Heart left ventricle (tissue), 13 donors: ENCODE results near the gene CNDP2.

Source experiments
- POLR2A ChIP-seq, 2 donors: fragments of 450-650 bp; IDR thresholded peaks; one replicate each; pipeline ENCODE4 v1.6.1; 2017; ENCODE audit warnings: antibody characterized with exemption in 2 of 2, mild to moderate bottlenecking in 2 of 2, moderate library complexity in 2 of 2
- TF ChIP-seq, protein P1 (sequence below), 12 donors: fragments of 200-600 bp; sonication (generic) in 4 of 12; IDR thresholded peaks; one replicate each; pipeline versions ENCODE4 v1.5.0 to v1.8.0; 2018 to 2022; ENCODE audit warnings: antibody characterized with exemption in 12 of 12, mild to moderate bottlenecking in 5 of 12
- donor health status: ischemic (EF 13 %, LVEDD 7.1; RV severe dilation, severe dysfunction).
- donor health status: DM: no; HTN: yes; CAD: no.
- donor health status: DM: no; HTN: no; CAD: no.
- donor health status: ischemic (EF 25% LVEDD 6.9; RV normal size, moderate dysfunction).
- donor health status: ischemic (EF 25% LVEDD 5.7; RV mildly dilated, moderate dysfunction).
- donor health status: ischemic (EF 35%, LVEDD 5.7; RV mildly dilated, moderate dysfunction).
- donor health status: nonischemic (EF 11% LVEDD 7.7; RV severe dilation, severe dysfunction).
- donor health status: DM: yes; HTN: yes; CAD: no.
- donor health status: PGD.
- donor health status: ischemic (EF 29% LVEDD 5.4; RV normal size, mild dysfunction).
- donor health status: nonischemic (EF 23%, LVEDD 6.1; RV moderate dilation, normal function).

GRCh38 chr18:74541703-74542555 is 45.8 kb downstream of the CNDP2 start:
- TF ChIP-seq, protein P1, sequence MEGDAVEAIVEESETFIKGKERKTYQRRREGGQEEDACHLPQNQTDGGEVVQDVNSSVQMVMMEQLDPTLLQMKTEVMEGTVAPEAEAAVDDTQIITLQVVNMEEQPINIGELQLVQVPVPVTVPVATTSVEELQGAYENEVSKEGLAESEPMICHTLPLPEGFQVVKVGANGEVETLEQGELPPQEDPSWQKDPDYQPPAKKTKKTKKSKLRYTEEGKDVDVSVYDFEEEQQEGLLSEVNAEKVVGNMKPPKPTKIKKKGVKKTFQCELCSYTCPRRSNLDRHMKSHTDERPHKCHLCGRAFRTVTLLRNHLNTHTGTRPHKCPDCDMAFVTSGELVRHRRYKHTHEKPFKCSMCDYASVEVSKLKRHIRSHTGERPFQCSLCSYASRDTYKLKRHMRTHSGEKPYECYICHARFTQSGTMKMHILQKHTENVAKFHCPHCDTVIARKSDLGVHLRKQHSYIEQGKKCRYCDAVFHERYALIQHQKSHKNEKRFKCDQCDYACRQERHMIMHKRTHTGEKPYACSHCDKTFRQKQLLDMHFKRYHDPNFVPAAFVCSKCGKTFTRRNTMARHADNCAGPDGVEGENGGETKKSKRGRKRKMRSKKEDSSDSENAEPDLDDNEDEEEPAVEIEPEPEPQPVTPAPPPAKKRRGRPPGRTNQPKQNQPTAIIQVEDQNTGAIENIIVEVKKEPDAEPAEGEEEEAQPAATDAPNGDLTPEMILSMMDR (IDR thresholded peaks at IDR 0.05) = no peak
- no peak for TF ChIP-seq POLR2A (IDR thresholded peaks at IDR 0.05)
